Motor neuron (in vitro differentiated cells): ENCODE data around the gene PLK5. TPM values are rescaled to one million over a fixed set of nuclear protein-coding genes. Genes with fewer than 3 reads are reported as not detected.
"Not testable (repeated sequence)": the region's sequence is repeated elsewhere in the genome, so short reads cannot be mapped to it uniquely, and the experiment has no call there.

Experiments used
- ATAC-seq, 8 experiments: fragments of 200-7000 bp; cut with Tn5 transposase; replicated peaks in 6 of 8; 2 replicates each; pipeline ENCODE4 v1.8.0; 2021; ENCODE audit warnings: mild to moderate bottlenecking in 8 of 8, moderate library complexity in 8 of 8
- H3K27ac ChIP-seq, 2 donors: fragments of 250-450 bp; sonication (Bioruptor Pico); 2 replicates each; pipeline ENCODE4 v1.9.0; 2021; ENCODE audit warnings: antibody characterized with exemption in 2 of 2, mild to moderate bottlenecking in 2 of 2, moderate library complexity in 1 of 2
- H3K4me1 ChIP-seq, 2 donors: fragments of 250-450 bp; sonication (Bioruptor Pico); replicated peaks in 1 of 2; 2 replicates each; pipeline ENCODE4 v1.6.1; 2021; ENCODE audit warnings: antibody characterized with exemption in 2 of 2, mild to moderate bottlenecking in 2 of 2, moderate library complexity in 1 of 2
- H3K4me3 ChIP-seq, 5 donors: fragments of 250-450 bp; sonication (Bioruptor Pico); 2 replicates each; pipeline ENCODE4 v1.9.0; 2021; ENCODE audit warnings: antibody characterized with exemption in 5 of 5, mild to moderate bottlenecking in 5 of 5, moderate library complexity in 4 of 5
- WGBS, 10 experiments: fragments of 450-650 bp; shearing (Covaris generic); methylation state at CpG; one replicate each; pipeline ENCODE4 v1.0.0; 2022; 5-methylcytosine and 5-hydroxymethylcytosine counted together
- in situ Hi-C, 9 experiments: fragments of 400-800 bp; cut with MboI; loops; one replicate each; pipeline ENCODE4 v1.15.0; 2021; ENCODE audit warnings: low sequenced_read_pairs in 9 of 9, low pct_unique_long_range_greater_than_20kb in 2 of 9; ENCODE audit not compliant: unreplicated experiment in 9 of 9
- total RNA-seq, 8 experiments: library from RNA; unstranded; fragments of 300-600 nt; gene quantifications; 2 replicates each; pipeline versions ENCODE4 v1.2.3 to v1.2.4, GENCODE V29; 2022

The PLK5 gene
- total RNA-seq, 8 experiments from 2014 or later: 0.27 to 0.45 (median 0.29) TPM; not detected in 2

- 30 to 87% (median 62%) methylated on average over 2 to 5 of the region's 14 CpGs; no CpG with 5 or more reads in 7 of the 10 experiments for WGBS, 10 experiments
- in situ Hi-C loops: no loop called here
- Histone ChIP-seq H3K4me1 (peaks cover 0 to 10% of the 10 kb centered on the region in 2 donors), H3K4me3 (no peak overlapping the region), H3K27ac (no peak overlapping the region)
- no peak for ATAC-seq
Measured at GRCh38 chr19:1514986-1515721, 8.7 kb upstream of the PLK5 start.

GRCh38 chr19:1516395-1516753 is 7.5 kb upstream of the PLK5 start:
- Histone ChIP-seq H3K4me1 (peaks cover 0 to 10% of the 10 kb centered on the region in 2 donors), H3K4me3 (no peak overlapping the region), H3K27ac (no peak overlapping the region)
- in situ Hi-C loops: no loop called here
- WGBS, 10 experiments: 45 to 81% (median 77%) methylated on average over 1 to 6 of the region's 8 CpGs; no CpG with 5 or more reads in 6 of the 10 experiments
- ATAC-seq: no peak

- H3K4me1 ChIP-seq: peaks cover 0 to 2% of the 10 kb centered on the region in 2 donors
- ATAC-seq: no peak
- WGBS, 10 experiments: 17 to 100% (median 56%) methylated on average over 1 to 2 of the region's 4 CpGs; no CpG with 5 or more reads in 6 of the 10 experiments
- in situ Hi-C loops: no loop called here
- no peak overlapping the region for H3K4me3 ChIP-seq
- no peak overlapping the region for H3K27ac ChIP-seq
Measured at GRCh38 chr19:1518471-1518870, 5.4 kb upstream of the PLK5 start.

- 0 to 100% (median 65%) methylated on average over 1 to 7 of the region's 8 CpGs; no CpG with 5 or more reads in 4 of the 10 experiments for WGBS, 10 experiments
Measured at GRCh38 chr19:1519802-1520201, 4.1 kb upstream of the PLK5 start.

GRCh38 chr19:1520203-1520780 is 3.6 kb upstream of the PLK5 start:
- in situ Hi-C loops: no loop called here
- no peak overlapping the region for H3K4me3 ChIP-seq
- no peak for ATAC-seq
- WGBS, 10 experiments: 20 to 70% (median 52%) methylated on average over 1 to 5 of the region's 17 CpGs; no CpG with 5 or more reads in 6 of the 10 experiments
- no peaks in the 10 kb centered on the region for H3K4me1 ChIP-seq
- no peak overlapping the region for H3K27ac ChIP-seq

More at GRCh38 chr19:1519802-1520201, 4.1 kb upstream of the PLK5 start:
- ATAC-seq, H3K4me1 ChIP-seq, in situ Hi-C loops, H3K4me3 ChIP-seq, H3K27ac ChIP-seq: not testable (repeated sequence)

- Histone ChIP-seq H3K4me3 (no peak overlapping the region), H3K27ac (no peak overlapping the region), H3K4me1 (no peaks in the 10 kb centered on the region)
- in situ Hi-C loops: no loop called here
- 83 to 100% methylated on average over 2 to 5 of the region's 14 CpGs; no CpG with 5 or more reads in 8 of the 10 experiments for WGBS, 10 experiments
- peak in 5 of 8 experiments; percentile 15 to 55 (median 19) for ATAC-seq
Measured at GRCh38 chr19:1521636-1522035, 2.2 kb upstream of the PLK5 start.

GRCh38 chr19:1522061-1522460 is 1.8 kb upstream of the PLK5 start:
- WGBS, 10 experiments: 20 to 76% (median 58%) methylated on average over 2 to 7 of the region's 10 CpGs; no CpG with 5 or more reads in 4 of the 10 experiments
- Histone ChIP-seq H3K4me3 (no peak overlapping the region), H3K4me1 (no peaks in the 10 kb centered on the region), H3K27ac (no peak overlapping the region)
- in situ Hi-C loops: no loop called here
- ATAC-seq: peak in 2 of 8 experiments; percentile 26 to 34

GRCh38 chr19:1522838-1523237 is 1.0 kb upstream of the PLK5 start:
- 10 to 70% (median 46%) methylated on average over 1 to 6 of the region's 18 CpGs; no CpG with 5 or more reads in 4 of the 10 experiments for WGBS, 10 experiments
- no peaks in the 10 kb centered on the region for H3K4me1 ChIP-seq
- no peak overlapping the region for H3K27ac ChIP-seq
- no peak overlapping the region for H3K4me3 ChIP-seq
- in situ Hi-C loops: no loop called here
- ATAC-seq: no peak

GRCh38 chr19:1524287-1524971 is 552 bp downstream of the PLK5 start:
- in situ Hi-C loops: no loop called here
- Histone ChIP-seq H3K4me3 (peak overlapping the region; percentile 31 to 44 (median 36)), H3K4me1 (no peaks in the 10 kb centered on the region), H3K27ac (no peak overlapping the region)
- WGBS, 10 experiments: 0 to 83% (median 43%) methylated on average over 1 to 2 of the region's 49 CpGs; no CpG with 5 or more reads in 1 of the 10 experiments
- ATAC-seq: peak in 5 of 8 experiments; percentile 21 to 36 (median 35)

GRCh38 chr19:1524972-1525325 is 1.1 kb downstream of the PLK5 start:
- H3K27ac ChIP-seq: no peak overlapping the region
- no peak for ATAC-seq
- no peaks in the 10 kb centered on the region for H3K4me1 ChIP-seq
- 0 to 80% (median 33%) methylated on average over 1 to 4 of the region's 17 CpGs; no CpG with 5 or more reads in 4 of the 10 experiments for WGBS, 10 experiments
- in situ Hi-C loops: loop anchor here in 3 of 9 experiments (25.0 kb wide), 3 partner anchors 237 to 287 kb away; partner anchors contain the start of genes ATP8B3 (in 1 of the 3) and ONECUT3 (in 1 of the 3)
- peak overlapping the region in 1 of 5 donors; percentile 44 for H3K4me3 ChIP-seq

GRCh38 chr19:1525343-1525742 is 1.5 kb downstream of the PLK5 start:
- WGBS, 10 experiments: 60 to 67% methylated on average over 1 to 14 of the region's 31 CpGs; no CpG with 5 or more reads in 8 of the 10 experiments
- Histone ChIP-seq H3K4me3 (no peak overlapping the region), H3K27ac (no peak overlapping the region), H3K4me1 (no peaks in the 10 kb centered on the region)
- no peak for ATAC-seq
- in situ Hi-C loops: loop anchor here in 3 of 9 experiments (25.0 kb wide), 3 partner anchors 237 to 287 kb away; partner anchors contain the start of genes ATP8B3 (in 1 of the 3) and ONECUT3 (in 1 of the 3)

- Histone ChIP-seq H3K4me3 (no peak overlapping the region), H3K4me1 (no peaks in the 10 kb centered on the region), H3K27ac (no peak overlapping the region)
- WGBS, 10 experiments: 39 to 93% (median 71%) methylated on average over 1 to 3 of the region's 33 CpGs; no CpG with 5 or more reads in 6 of the 10 experiments
- in situ Hi-C loops: loop anchor here in 3 of 9 experiments (25.0 kb wide), 3 partner anchors 236 to 286 kb away; partner anchors contain the start of genes ATP8B3 (in 1 of the 3) and ONECUT3 (in 1 of the 3)
- ATAC-seq: no peak
Measured at GRCh38 chr19:1526066-1526778, 2.3 kb downstream of the PLK5 start.
